Activated CD4-positive, alpha-beta T cell treated with anti-CD3 and anti-CD28 coated beads, Interleukin-2, amount 10 ng/mL, durations not matched to agents 7 days and 5 days (primary cell): ENCODE data around the gene ADARB1. TPM values are rescaled to one million over a fixed set of nuclear protein-coding genes. Genes with fewer than 3 reads are reported as not detected.

Source experiments
- CTCF ChIA-PET: fragments of 350-600 bp; sonication (Branson Sonifier 250); formaldehyde crosslinking; loops from one replicate; lab custom pipeline; 2021; ENCODE audit warnings: antibody characterized with exemption; lab: Charles Lee
- POLR2A ChIA-PET: fragments of 350-600 bp; sonication (Branson Sonifier 250); formaldehyde crosslinking; loops from one replicate; lab custom pipeline; 2021; ENCODE audit warnings: antibody characterized with exemption; lab: Charles Lee
- DNase-seq: peaks from one replicate; pipeline ENCODE4 v3.0.0-alpha.2; 2020
- H3K27ac Mint-ChIP-seq: one replicate; pipeline ENCODE4 v1.8.0; 2021; ENCODE audit warnings: mild to moderate bottlenecking, moderate library complexity, mixed read lengths
- H3K27me3 Mint-ChIP-seq: one replicate; pipeline ENCODE4 v1.8.0; 2021; ENCODE audit warnings: mixed read lengths
- H3K36me3 Mint-ChIP-seq: one replicate; pipeline ENCODE4 v1.8.0; 2021; ENCODE audit warnings: low read depth, mixed read lengths
- H3K4me1 Mint-ChIP-seq: one replicate; pipeline ENCODE4 v1.8.0; 2021; ENCODE audit warnings: mixed read lengths
- H3K4me3 Mint-ChIP-seq: one replicate; pipeline ENCODE4 v1.8.0; 2021; ENCODE audit warnings: mild to moderate bottlenecking, moderate library complexity, mixed read lengths
- H3K9me3 Mint-ChIP-seq: one replicate; pipeline ENCODE4 v1.8.0; 2021; ENCODE audit warnings: mixed read lengths
- total RNA-seq, 2 experiments: library from RNA; stranded (reverse); gene quantifications; one replicate each; pipeline ENCODE4 v1.2.3, GENCODE V29; 2021

The ADARB1 gene
- total RNA-seq, 2 experiments from 2014 or later = 43.3 to 45.4 TPM

DNA sequence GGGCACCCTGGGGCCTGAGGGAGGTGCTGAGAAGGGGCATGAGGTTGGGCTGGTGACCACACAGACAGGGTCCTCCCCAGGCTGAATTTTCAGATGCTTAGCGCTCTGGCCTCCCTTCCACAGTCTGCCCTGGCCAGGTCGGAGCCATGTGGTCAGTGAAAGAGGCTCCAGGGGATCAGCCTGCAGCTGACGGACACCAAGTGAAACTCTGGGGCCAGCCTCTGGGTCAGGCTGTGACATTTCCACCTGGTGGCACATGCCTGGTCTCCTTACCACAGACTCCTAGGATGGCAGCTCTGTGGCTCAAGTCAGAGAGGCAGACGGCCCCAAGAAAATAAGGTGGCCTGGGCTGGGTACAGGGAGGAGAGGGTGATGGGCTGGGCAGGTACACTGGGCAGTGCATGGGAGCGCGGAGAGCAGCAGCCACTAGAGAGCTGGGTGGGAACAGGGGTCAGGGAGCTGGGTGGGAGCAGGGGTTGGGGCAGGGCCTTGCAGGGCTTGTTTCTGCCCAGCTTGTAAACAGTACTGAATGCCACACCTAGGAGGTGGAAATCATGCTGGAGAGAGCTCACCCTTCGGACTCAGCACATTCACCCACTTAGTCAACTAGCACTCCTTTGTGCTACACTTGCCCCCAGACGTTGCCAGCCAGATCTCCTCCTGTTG, 20.7 kb upstream of the ADARB1 start:
- DNase-seq = no peak
- Mint-ChIP-seq H3K36me3 (no peaks in the 10 kb centered on the region), H3K27me3 (peaks cover 20% of the 10 kb centered on the region), H3K27ac (no peak overlapping the region), H3K4me3 (no peak overlapping the region), H3K9me3 (no peaks in the 10 kb centered on the region), H3K4me1 (no peaks in the 10 kb centered on the region)
- ChIA-PET CTCF (interaction anchor here (0.7 kb wide), 1 partner anchor 17 kb away, joined by 3 read pairs; no protein-coding TSS in a partner anchor), POLR2A (no interaction called here)

GRCh38 chr21:45054227-45054926, 20.0 kb upstream of the ADARB1 start:
- ChIA-PET CTCF (interaction anchor here (0.7 to 0.9 kb wide), 2 partner anchors 18 to 55 kb away, joined by 3 read pairs; no protein-coding TSS in a partner anchor), POLR2A (no interaction called here)
- DNase-seq = no peak
- no peaks in the 10 kb centered on the region for H3K36me3 Mint-ChIP-seq
- H3K9me3 Mint-ChIP-seq = no peaks in the 10 kb centered on the region
- H3K27me3 Mint-ChIP-seq = peaks cover 17% of the 10 kb centered on the region
- no peak overlapping the region for H3K27ac Mint-ChIP-seq
- H3K4me3 Mint-ChIP-seq = no peak overlapping the region
- no peaks in the 10 kb centered on the region for H3K4me1 Mint-ChIP-seq

- no peak for DNase-seq
- Mint-ChIP-seq H3K9me3 (no peaks in the 10 kb centered on the region), H3K36me3 (no peaks in the 10 kb centered on the region), H3K4me1 (no peaks in the 10 kb centered on the region), H3K4me3 (no peak overlapping the region), H3K27me3 (peaks cover 10% of the 10 kb centered on the region), H3K27ac (no peak overlapping the region)
- CTCF ChIA-PET = interaction anchor here (0.9 kb wide), 1 partner anchor 56 kb away, joined by 3 read pairs; no protein-coding TSS in a partner anchor
- POLR2A ChIA-PET = no interaction called here
Measured at GRCh38 chr21:45054927-45055612, 19.3 kb upstream of the ADARB1 start.

DNA sequence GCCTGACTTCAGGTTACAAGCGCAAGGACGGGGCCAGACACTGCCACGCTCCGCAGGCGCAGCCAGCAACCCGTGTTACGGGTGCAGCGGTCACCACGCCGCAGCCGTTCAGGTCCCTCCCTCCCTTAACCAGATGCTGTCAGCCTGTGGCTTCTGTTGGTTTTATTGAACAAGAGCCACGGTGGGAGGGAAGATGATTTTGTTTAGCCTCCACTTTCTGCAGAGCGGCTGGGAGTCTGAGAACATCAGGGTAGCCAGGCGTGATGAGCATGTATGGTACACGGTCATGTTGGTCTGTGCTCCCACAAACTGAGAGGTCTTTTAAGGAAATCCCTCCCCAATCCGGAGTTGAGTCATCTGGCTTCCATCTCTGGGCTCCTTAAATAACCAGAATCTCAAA, 18.5 kb upstream of the ADARB1 start:
- POLR2A ChIA-PET = no interaction called here
- Mint-ChIP-seq H3K4me3 (no peak overlapping the region), H3K9me3 (no peaks in the 10 kb centered on the region), H3K4me1 (no peaks in the 10 kb centered on the region), H3K36me3 (no peaks in the 10 kb centered on the region), H3K27ac (no peak overlapping the region), H3K27me3 (peaks cover 9% of the 10 kb centered on the region)
- CTCF ChIA-PET = no interaction called here
- DNase-seq = no peak

- ChIA-PET POLR2A (no interaction called here), CTCF (no interaction called here)
- Mint-ChIP-seq H3K27me3 (peaks cover 10% of the 10 kb centered on the region), H3K9me3 (no peaks in the 10 kb centered on the region), H3K4me1 (no peaks in the 10 kb centered on the region), H3K27ac (no peak overlapping the region), H3K4me3 (no peak overlapping the region), H3K36me3 (no peaks in the 10 kb centered on the region)
- no peak for DNase-seq
Measured at GRCh38 chr21:45056296-45056904, 18.0 kb upstream of the ADARB1 start.

DNA sequence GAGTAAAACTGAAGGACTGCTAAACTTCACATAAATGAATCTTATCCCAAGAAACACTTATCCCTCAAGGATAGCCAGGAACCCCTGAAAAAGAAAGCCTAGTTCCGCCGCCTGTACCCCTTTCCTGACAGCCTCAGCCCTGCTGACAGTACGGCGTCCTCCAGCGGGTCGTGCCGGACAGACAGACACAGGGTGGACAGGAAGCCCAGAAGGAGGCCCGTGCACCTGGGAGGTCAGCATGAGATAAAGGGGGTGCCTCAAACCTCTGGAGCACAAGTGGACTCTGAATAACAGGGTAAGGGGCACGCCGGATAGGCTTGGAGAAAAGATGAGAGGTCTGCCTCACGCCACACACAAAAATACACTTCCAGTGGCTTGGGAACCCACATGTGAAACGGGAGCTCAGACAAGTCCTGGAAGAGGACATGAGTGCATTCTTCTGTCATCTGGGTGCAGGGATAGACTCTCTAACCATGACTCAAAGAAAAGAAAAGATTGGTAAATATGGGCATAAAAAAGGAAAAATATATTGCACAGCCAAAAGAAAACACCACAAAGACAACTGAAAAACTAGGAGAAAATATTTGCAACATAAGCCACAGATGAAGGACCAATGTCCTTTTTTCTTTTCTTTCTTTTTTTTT, 17.3 kb upstream of the ADARB1 start:
- ChIA-PET POLR2A (no interaction called here), CTCF (no interaction called here)
- Mint-ChIP-seq H3K27me3 (peaks cover 12% of the 10 kb centered on the region), H3K27ac (no peak overlapping the region), H3K4me1 (no peaks in the 10 kb centered on the region), H3K9me3 (no peaks in the 10 kb centered on the region), H3K4me3 (no peak overlapping the region), H3K36me3 (no peaks in the 10 kb centered on the region)
- no peak for DNase-seq

- Mint-ChIP-seq H3K4me1 (no peaks in the 10 kb centered on the region), H3K27me3 (peaks cover 12% of the 10 kb centered on the region), H3K4me3 (no peak overlapping the region), H3K36me3 (no peaks in the 10 kb centered on the region), H3K9me3 (no peaks in the 10 kb centered on the region), H3K27ac (no peak overlapping the region)
- POLR2A ChIA-PET = no interaction called here
- DNase-seq = no peak
- CTCF ChIA-PET = no interaction called here
Measured at GRCh38 chr21:45057886-45058285, 16.5 kb upstream of the ADARB1 start.

- Mint-ChIP-seq H3K4me3 (no peak overlapping the region), H3K27ac (peak overlapping the region; percentile 52), H3K9me3 (no peaks in the 10 kb centered on the region), H3K27me3 (peaks cover 12% of the 10 kb centered on the region), H3K36me3 (no peaks in the 10 kb centered on the region), H3K4me1 (no peaks in the 10 kb centered on the region)
- ChIA-PET POLR2A (no interaction called here), CTCF (no interaction called here)
- no peak for DNase-seq
Measured at GRCh38 chr21:45059121-45059520, 15.3 kb upstream of the ADARB1 start.

GRCh38 chr21:45060089-45060488, 14.3 kb upstream of the ADARB1 start:
- CTCF ChIA-PET = no interaction called here
- H3K4me1 Mint-ChIP-seq = no peaks in the 10 kb centered on the region

DNA sequence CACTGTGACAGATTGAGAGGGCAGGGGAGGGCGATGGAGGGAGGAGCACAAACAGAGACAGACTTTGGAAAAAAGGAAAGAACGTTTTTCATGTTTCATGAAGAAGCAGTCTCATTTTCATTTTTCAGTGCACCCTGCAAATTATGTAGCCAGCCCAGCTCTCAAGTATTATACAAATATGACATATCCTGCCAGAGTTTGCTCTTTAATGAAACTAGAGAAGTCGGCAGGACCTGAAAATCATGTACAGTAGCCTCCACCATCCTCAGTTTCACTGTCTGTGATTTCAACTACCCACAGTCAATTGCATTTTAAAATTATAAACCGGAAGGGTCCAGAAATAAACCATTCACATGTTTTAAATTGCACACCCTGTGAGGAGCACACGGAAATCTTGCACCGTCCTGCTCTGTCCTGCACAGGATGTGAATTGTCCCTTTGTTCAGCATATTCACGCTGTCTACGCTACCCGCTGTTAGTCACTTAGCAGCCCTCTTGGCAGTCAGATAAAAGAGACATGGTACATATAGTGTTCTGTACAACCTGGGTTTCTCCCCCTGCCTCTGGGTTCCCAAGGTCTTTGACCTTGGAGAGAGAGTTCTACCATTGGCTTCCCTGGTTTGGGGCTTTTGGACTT, 13.6 kb upstream of the ADARB1 start:
- H3K27ac Mint-ChIP-seq = no peak overlapping the region

More at GRCh38 chr21:45060089-45060488, 14.3 kb upstream of the ADARB1 start:
- Mint-ChIP-seq H3K9me3 (no peaks in the 10 kb centered on the region), H3K27me3 (peaks cover 12% of the 10 kb centered on the region), H3K27ac (no peak overlapping the region), H3K4me3 (no peak overlapping the region), H3K36me3 (no peaks in the 10 kb centered on the region)
- POLR2A ChIA-PET = no interaction called here
- no peak for DNase-seq

GRCh38 chr21:45064091-45064490, 10.3 kb upstream of the ADARB1 start:
- ChIA-PET POLR2A (no interaction called here), CTCF (no interaction called here)
- Mint-ChIP-seq H3K4me3 (no peak overlapping the region), H3K9me3 (no peaks in the 10 kb centered on the region), H3K27me3 (peaks cover 10% of the 10 kb centered on the region), H3K36me3 (no peaks in the 10 kb centered on the region), H3K4me1 (no peaks in the 10 kb centered on the region), H3K27ac (no peak overlapping the region)
- no peak for DNase-seq

More for the DNA sequence above, 13.6 kb upstream of the ADARB1 start:
- ChIA-PET CTCF (no interaction called here), POLR2A (no interaction called here)
- Mint-ChIP-seq H3K9me3 (no peaks in the 10 kb centered on the region), H3K4me1 (no peaks in the 10 kb centered on the region), H3K36me3 (no peaks in the 10 kb centered on the region), H3K4me3 (no peak overlapping the region), H3K27me3 (peaks cover 16% of the 10 kb centered on the region)
- DNase-seq = no peak
